Fibroblast of lung (primary cell): ENCODE results near the gene CFAP46. TPM values are rescaled to one million over a fixed set of nuclear protein-coding genes. Genes with fewer than 3 reads are reported as not detected.

Source experiments
- DNase-seq, 2 donors: peaks; one replicate each; pipeline versions ENCODE4 v3.0.0 to v3.0.0-alpha.2; 2010; ENCODE audit warnings: low read depth in 2 of 2
- H2AFZ ChIP-seq: 2 replicates; pipeline ENCODE4 v1.5.1; 2012; ENCODE audit warnings: low read length, control low read depth, inconsistent platforms
- H3K27ac ChIP-seq: 2 replicates; pipeline ENCODE4 v1.5.1; 2011; ENCODE audit warnings: low read length, control low read depth; ENCODE audit not compliant: insufficient read depth
- H3K27me3 ChIP-seq: 2 replicates; pipeline ENCODE4 v1.5.1; 2011; ENCODE audit warnings: mild to moderate bottlenecking, low read length; ENCODE audit not compliant: control insufficient read depth, insufficient read depth
- H3K36me3 ChIP-seq: 2 replicates; pipeline ENCODE4 v1.5.1; 2011; ENCODE audit warnings: low read length; ENCODE audit not compliant: control insufficient read depth, insufficient read depth
- H3K4me1 ChIP-seq: 2 replicates; pipeline ENCODE4 v1.5.1; 2011; ENCODE audit warnings: low read length; ENCODE audit not compliant: control insufficient read depth, insufficient read depth; ENCODE audit errors: extremely low read depth
- H3K4me2 ChIP-seq: 2 replicates; pipeline ENCODE4 v1.5.1; 2011; ENCODE audit warnings: low read length, control low read depth; ENCODE audit not compliant: insufficient read depth; ENCODE audit errors: extremely low read depth
- H3K4me3 ChIP-seq, 4 experiments: fragments of 200-600 bp in 1 of 4; sonication (generic) in 1 of 4; replicated peaks in 1 of 4; 2 replicates each; pipeline ENCODE4 v1.5.1; 2011 to 2016; ENCODE audit warnings: low read length in 4 of 4, low read depth in 3 of 4, mild to moderate bottlenecking in 3 of 4, control low read depth in 2 of 4, inconsistent platforms in 1 of 4, mixed read lengths in 1 of 4; ENCODE audit not compliant: insufficient read depth in 1 of 4; ENCODE audit errors: control extremely low read depth in 1 of 4
- H3K79me2 ChIP-seq: 2 replicates; pipeline ENCODE4 v1.5.1; 2012; ENCODE audit warnings: mild to moderate bottlenecking, low read length, inconsistent platforms; ENCODE audit not compliant: control insufficient read depth, insufficient read depth
- H3K9ac ChIP-seq: 2 replicates; pipeline ENCODE4 v1.5.1; 2011; ENCODE audit warnings: mild to moderate bottlenecking, low read length, control low read depth; ENCODE audit not compliant: insufficient read depth
- H3K9me3 ChIP-seq: 2 replicates; pipeline ENCODE4 v1.5.1; 2012; ENCODE audit warnings: low read depth, low read length; ENCODE audit not compliant: control insufficient read depth, insufficient read depth
- H4K20me1 ChIP-seq: 2 replicates; pipeline ENCODE4 v1.5.1; 2011; ENCODE audit warnings: low read length; ENCODE audit not compliant: control insufficient read depth, insufficient read depth; ENCODE audit errors: extremely low read depth
- CTCF ChIP-seq, 2 donors: IDR thresholded peaks in 1 of 2; conservative IDR thresholded peaks in 1 of 2; 1 replicate in 1 of 2; 2 replicates in 1 of 2; pipeline ENCODE4 v1.5.1; 2011 to 2012; ENCODE audit warnings: low read length in 2 of 2, control low read depth in 1 of 2, inconsistent platforms in 1 of 2, low read depth in 1 of 2, mild to moderate bottlenecking in 1 of 2
- EZH2 ChIP-seq: IDR thresholded peaks from 2 replicates; pipeline ENCODE4 v1.5.1; 2012; ENCODE audit warnings: low read length, control low read depth, mild to moderate bottlenecking; ENCODE audit errors: missing control alignments
- polyA plus RNA-seq, 2 donors: library from polyadenylated mRNA; depleted of rRNA in 1 of 2; stranded (reverse) in 1 of 2; unstranded in 1 of 2; fragments of >200 nt; gene quantifications; 2 replicates each; pipeline ENCODE4 v1.2.1, GENCODE V29; 2011 to 2012; ENCODE audit warnings: missing spikeins in 1 of 2
- total RNA-seq: library from RNA; depleted of rRNA; stranded (reverse); fragments of >200 nt; gene quantifications from 2 replicates; pipeline ENCODE4 v1.2.1, GENCODE V29; 2014

The CFAP46 gene
- total and polyA plus RNA-seq, 2 donors (not counting 1 experiment from before 2014, with no cell fraction given): 0.25 to 0.66 TPM

- Histone ChIP-seq H4K20me1 (peaks cover 1% of the 10 kb centered on the region), H3K4me3 (no peak overlapping the region), H3K27ac (no peak overlapping the region), H2AFZ (no peak overlapping the region), H3K4me1 (no peaks in the 10 kb centered on the region), H3K9me3 (no peaks in the 10 kb centered on the region), H3K9ac (no peak overlapping the region), H3K27me3 (no peaks in the 10 kb centered on the region), H3K4me2 (no peak overlapping the region), H3K36me3 (no peaks in the 10 kb centered on the region), H3K79me2 (no peaks in the 10 kb centered on the region)
- no peak for TF ChIP-seq CTCF (conservative IDR thresholded peaks at IDR 0.05 in 1 of 2, IDR thresholded peaks at IDR 0.05 in 1 of 2; ENCODE audit: low read depth in 1 of 2, low read length in 2 of 2)
- TF ChIP-seq EZH2: no peak
- no peak for DNase-seq
Observed at GRCh38 chr10:132885451-132886210, 56.7 kb downstream of the CFAP46 start.

- H3K27me3 ChIP-seq: no peaks in the 10 kb centered on the region
- no peak overlapping the region for H3K4me2 ChIP-seq
Observed at GRCh38 chr10:132884691-132885271, 57.6 kb downstream of the CFAP46 start.

More at GRCh38 chr10:132884691-132885271, 57.6 kb downstream of the CFAP46 start:
- no peak overlapping the region for H3K4me3 ChIP-seq
- no peak for TF ChIP-seq CTCF (conservative IDR thresholded peaks at IDR 0.05 in 1 of 2, IDR thresholded peaks at IDR 0.05 in 1 of 2; ENCODE audit: low read depth in 1 of 2, low read length in 2 of 2)
- no peak for TF ChIP-seq EZH2
- H4K20me1 ChIP-seq: peaks cover 1% of the 10 kb centered on the region
- DNase-seq: no peak
- no peaks in the 10 kb centered on the region for H3K79me2 ChIP-seq
- H3K4me1 ChIP-seq: no peaks in the 10 kb centered on the region
- H2AFZ ChIP-seq: no peak overlapping the region
- no peak overlapping the region for H3K27ac ChIP-seq
- H3K36me3 ChIP-seq: no peaks in the 10 kb centered on the region
- H3K9ac ChIP-seq: no peak overlapping the region
- H3K9me3 ChIP-seq: no peaks in the 10 kb centered on the region
